GM18505 (cell line): ENCODE results near the gene NOL12.

Source experiments
- ATAC-seq: cut with Tn5 transposase; IDR thresholded peaks from one replicate; pipeline ENCODE4 v1.9.1; 2021; ENCODE audit not compliant: unreplicated experiment
- POLR2A ChIP-seq: IDR thresholded peaks from 4 replicates; pipeline ENCODE4 v1.6.1; 2011; ENCODE audit warnings: borderline replicate concordance; ENCODE audit not compliant: insufficient read depth, insufficient read length; ENCODE audit errors: extremely low read depth

NOL12 gene

DNA sequence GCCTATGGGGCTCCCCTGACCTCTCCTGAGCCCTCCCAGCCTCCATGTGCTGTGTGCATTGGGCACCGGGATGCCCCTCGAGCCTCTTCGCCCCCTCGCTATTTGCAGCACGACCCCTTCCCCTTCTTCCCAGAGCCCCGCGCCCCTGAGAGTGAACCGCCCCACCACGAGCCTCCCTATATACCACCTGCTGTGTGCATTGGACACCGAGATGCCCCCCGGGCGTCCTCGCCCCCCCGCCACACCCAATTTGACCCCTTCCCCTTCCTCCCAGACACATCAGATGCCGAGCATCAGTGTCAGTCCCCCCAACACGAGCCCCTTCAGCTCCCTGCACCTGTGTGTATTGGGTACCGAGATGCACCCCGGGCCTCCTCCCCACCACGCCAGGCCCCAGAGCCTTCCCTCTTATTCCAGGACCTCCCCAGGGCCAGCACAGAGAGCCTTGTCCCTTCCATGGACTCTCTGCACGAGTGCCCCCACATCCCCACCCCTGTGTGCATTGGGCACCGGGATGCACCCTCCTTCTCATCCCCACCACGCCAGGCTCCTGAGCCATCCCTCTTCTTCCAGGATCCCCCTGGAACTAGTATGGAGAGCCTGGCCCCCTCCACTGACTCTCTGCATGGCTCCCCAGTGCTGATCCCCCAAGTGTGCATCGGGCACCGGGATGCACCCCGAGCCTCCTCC lies 39.6 kb downstream of the NOL12 start:
- no peak for ATAC-seq

DNA sequence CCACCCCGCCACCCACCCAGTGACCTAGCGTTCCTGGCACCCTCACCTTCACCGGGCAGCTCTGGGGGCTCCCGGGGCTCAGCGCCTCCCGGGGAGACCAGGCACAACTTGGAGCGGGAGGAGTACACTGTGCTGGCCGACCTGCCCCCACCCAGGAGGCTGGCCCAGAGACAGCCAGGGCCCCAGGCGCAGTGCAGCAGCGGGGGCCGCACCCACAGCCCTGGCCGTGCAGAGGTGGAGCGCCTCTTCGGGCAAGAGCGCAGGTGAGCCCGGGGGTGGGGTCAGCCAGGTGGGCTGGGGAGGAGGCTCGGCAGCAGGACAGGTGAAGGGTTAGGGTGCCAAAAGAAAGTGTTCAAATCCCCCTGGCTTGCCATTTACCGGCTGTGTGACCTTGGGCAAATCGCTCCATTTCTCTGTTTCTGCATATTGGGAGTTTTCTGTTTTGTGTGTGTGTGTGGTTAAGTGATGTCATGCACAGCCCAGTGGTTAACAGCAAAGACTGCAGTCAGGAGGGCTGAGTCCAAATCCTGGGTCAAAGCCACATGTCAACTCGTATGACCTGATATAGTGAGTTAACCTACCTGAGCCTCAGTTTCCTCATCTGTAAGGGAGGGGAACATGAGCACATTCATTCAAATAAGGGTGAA lies 40.2 kb downstream of the NOL12 start:
- no peak for TF ChIP-seq POLR2A
- no peak for ATAC-seq

More for the DNA sequence above, 39.6 kb downstream of the NOL12 start:
- no peak for TF ChIP-seq POLR2A

DNA sequence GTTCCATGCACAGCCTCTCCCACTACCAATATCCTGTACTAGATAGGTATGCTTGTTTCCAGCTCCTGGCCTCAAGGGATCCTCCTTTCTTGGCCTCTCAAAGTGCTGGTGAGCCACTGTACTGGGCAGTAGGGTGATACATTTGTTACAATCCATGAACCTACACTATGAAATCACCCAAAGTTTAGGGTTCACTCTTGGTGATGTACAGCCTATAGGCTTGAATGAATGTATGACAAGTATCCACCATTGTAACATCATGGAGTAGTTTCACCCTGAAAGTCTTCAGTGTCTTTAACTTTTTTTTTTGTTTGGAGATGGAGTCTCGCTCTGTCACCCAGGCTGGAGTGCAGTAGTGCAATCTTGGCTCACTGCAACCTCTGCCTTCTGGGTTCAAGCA lies 42.5 kb downstream of the NOL12 start:
- no peak for ATAC-seq
- TF ChIP-seq POLR2A = no peak

DNA sequence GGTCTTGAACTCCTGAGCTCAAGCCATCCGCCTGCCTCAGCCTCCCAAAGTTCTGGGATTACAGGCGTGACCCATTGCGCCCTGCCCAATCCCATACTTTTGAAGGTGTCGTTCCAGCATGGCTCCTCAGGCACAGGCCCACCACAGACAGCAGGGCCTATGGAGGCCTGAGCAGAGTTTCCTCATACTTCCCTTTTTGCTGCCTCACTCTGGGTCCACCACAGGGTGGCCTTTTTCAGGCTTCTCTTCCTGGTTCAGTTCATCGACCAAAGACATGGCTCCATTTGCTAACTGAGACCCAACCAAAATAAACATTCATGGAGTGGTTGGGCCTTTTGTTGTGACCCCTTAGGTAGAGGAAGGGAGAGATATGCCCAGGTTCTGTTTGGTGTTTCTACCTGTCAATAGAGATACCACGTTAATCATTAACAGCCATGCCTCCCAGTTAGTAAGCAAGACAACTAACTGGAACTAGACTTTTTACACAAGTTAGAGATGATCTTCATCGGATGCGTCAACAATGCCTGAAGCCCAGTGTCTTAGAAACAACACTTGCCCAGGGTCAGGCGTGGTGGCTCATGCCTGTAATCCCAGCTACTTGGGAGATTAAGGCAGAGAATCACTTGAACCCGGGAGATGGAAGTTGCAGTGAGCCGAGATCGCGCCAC lies 45.8 kb downstream of the NOL12 start:
- ATAC-seq = no peak
- no peak for TF ChIP-seq POLR2A

DNA sequence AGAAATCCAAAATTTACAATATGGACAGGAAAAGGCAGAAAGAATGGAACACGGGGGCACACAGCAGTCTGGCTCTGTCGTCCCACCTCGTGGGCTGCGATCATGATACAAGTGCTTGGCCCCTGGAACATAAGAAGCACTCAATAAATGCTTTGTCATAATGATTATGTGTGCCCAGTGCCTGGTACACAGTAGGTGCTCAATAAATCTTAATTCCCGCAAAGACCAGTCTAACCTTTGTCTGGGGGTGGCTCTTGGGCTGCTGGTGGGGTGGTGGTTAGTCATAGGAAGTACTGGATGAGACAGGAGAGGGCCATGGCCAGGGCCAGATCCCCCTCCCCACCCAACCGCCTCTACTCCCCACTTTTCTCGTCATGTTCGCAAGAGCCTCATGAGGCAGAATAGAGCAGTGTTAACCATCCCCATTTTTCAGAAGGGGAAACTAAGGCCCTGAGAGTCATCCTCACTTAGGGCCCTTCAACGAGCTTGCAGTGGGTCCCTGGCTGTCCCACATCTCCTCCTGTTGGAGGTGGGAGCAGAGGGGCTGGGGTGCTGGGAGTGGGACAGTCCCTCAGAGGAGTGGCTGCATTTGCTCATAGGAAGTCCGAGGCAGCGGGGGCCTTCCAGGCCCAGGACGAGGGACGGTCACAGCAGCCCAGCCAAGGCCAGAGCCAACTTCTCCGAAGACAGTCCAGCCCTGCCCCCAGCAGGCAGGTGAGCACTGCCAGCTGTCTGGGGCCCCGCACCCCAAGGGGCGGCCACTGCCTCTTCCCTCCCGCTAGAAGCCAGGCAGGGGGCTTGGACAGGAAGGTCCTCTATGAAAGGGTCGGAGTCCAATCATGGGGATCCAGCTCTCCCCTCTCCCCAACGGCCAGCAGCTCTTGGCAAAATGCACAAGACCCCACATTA lies 46.8 kb downstream of the NOL12 start:
- TF ChIP-seq POLR2A = no peak
- ATAC-seq = no peak

DNA sequence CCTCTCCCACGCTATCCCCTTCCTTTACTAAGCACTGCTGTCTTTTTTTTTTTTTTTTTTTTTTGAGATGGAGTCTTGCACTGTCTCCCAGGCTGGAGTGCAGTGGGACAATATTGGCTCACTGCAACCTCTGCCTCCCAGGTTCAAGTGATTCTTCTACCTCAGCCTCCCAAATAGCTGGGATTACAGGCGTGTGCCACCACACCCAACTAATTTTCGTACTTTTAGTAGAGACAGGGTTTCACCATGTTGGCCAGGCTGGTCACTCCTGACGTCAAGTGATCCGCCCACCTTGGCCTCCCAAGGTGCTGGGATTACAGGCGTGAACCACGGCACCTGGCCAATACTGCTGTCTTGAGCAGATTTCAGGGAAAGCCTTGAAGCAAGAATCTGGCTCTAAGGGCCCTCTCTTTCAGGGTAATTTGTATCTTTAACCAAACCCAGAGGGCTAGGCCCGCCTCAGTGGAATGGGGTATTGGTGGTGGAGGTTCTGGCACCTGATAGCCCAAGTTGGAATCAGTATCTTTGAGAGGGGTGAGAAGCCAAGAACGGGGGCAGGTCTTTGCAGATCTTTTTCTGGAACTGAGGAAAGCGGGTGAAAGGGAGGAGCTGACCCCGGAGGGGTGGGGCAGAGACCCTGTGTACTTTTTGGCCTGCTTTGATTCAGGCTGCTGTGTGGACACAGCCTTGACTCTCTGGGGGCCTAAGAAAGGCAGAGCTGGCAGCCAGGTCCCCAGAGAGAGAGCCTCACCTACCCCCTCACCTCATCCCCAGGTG lies 47.7 kb downstream of the NOL12 start:
- TF ChIP-seq POLR2A = no peak
- no peak for ATAC-seq

DNA sequence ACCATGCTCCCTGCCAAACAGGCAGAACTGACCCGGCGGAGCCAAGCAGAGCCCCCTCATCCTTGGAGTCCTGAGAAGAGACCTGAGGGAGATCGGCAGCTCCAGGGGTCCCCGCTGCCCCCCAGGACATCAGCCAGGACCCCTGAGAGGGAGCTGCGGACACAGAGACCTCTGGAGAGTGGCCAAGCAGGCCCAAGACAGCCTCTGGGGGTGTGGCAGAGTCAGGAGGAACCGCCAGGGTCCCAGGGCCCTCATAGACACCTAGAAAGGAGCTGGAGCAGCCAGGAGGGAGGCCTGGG lies 48.2 kb downstream of the NOL12 start:
- ATAC-seq = no peak
- TF ChIP-seq POLR2A = no peak

DNA sequence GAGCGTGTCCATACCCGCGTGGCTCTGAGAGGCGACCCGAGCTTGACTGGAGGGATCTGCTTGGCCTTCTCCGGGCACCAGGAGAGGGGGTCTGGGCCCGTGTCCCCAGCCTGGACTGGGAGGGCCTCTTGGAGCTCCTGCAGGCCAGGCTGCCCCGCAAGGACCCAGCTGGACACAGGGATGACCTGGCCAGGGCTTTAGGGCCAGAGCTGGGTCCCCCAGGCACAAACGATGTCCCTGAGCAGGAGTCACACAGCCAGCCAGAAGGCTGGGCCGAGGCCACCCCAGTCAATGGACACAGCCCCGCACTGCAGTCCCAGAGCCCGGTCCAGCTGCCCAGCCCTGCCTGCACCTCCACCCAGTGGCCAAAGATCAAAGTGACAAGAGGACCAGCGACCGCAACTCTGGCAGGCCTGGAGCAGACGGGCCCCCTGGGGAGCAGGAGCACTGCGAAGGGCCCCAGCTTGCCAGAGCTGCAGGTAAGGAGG lies 48.9 kb downstream of the NOL12 start:
- ATAC-seq = no peak

DNA sequence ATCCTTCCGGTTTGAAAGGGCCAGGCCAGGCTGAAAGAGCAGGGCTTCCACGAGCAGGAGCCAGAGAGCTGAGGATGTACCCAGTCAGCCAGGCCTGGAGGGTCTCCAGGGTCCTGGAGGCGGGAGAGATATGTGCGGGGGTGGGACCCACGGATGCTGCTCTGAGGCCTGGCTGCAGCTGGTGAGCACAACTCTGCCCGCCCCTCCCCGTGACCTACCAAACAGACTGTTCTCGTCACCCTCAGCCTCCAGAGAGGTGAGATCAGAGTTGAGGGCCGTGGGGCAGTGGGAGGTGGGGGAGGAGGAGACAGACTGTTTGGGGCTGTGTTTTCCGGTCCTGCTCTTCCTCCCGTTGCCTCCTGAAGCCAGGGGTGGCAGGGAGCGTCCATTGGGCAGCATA lies 52.9 kb downstream of the NOL12 start:
- no peak for TF ChIP-seq POLR2A
- ATAC-seq = no peak

More for the DNA sequence above, 48.9 kb downstream of the NOL12 start:
- no peak for TF ChIP-seq POLR2A

DNA sequence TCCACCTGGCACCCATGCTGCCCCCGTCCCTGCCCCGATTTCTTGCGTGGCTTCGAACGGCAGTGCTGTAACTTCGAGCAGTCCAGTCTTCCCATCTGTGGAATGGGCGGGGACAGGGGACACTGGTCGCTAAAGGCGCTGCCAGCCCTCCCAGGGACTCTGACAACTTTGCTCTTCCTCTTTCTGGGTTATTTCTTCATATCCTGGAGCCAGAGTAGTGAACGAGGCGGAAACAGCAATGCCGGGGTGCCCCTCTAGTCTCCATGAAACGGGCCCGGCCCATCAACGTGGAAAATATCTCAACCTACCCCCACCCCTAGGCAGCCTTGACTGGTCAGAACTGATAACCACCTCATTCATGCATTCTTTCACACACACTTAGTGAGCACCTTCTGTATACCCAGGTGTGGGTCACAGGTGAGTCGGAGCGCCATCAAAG lies 53.5 kb downstream of the NOL12 start:
- no peak for TF ChIP-seq POLR2A
- no peak for ATAC-seq

DNA sequence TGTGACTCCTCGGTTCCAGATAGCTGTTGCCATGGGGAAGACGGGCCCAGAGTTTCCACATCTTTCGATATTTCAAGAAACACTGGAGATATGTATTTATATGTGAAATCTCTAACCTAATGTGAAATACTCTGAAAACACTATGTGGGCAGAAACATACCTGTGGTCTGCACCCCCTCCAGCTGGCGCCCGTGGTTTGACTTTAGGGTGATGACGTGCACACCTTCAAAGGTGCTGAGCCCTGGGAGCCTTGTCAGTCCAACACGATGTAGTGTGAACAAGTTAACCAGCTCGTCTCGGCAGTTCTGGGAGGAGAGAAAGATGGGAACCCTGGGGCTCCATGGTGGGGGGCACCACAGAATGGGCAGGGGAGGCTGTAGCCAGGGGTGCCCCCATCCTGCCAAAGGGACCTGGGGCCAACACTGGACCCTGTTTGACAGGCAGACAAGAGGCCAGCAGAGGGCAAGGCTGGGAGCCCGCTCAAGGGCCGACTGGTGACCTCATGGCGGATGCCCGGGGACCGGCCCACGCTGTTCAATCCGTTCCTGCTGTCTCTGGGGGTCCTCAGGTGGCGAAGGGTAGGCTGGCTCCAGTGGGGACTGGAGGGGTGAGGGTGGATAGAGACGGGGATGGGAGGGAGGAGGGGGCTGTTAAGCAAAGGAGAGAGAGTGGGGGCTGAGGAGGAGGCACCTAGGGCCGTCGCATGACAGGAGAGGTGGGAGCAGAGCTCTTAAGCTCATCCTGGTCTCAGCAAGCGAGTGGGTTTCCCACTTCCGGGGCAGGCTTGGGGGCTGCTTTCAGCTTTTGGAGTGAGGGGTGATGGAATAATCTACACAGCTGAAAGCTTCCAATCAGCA lies 54.5 kb downstream of the NOL12 start:
- TF ChIP-seq POLR2A = no peak
- ATAC-seq = no peak
